B cell (primary cell): Measurements from ENCODE around the gene RSBN1L.

Experiments used
- EZH2 ChIP-seq: IDR thresholded peaks from 2 replicates; pipeline ENCODE4 v1.6.1; 2012; ENCODE audit warnings: borderline replicate concordance, low read depth, mild to moderate bottlenecking, moderate library complexity, low read length; ENCODE audit not compliant: insufficient read depth, poor library complexity, severe bottlenecking
- TF ChIP-seq, protein P1 (sequence below): fragments of 200-600 bp; IDR thresholded peaks from one replicate; pipeline ENCODE4 v1.8.0; 2022; ENCODE audit warnings: antibody characterized with exemption, mild to moderate bottlenecking

DNA sequence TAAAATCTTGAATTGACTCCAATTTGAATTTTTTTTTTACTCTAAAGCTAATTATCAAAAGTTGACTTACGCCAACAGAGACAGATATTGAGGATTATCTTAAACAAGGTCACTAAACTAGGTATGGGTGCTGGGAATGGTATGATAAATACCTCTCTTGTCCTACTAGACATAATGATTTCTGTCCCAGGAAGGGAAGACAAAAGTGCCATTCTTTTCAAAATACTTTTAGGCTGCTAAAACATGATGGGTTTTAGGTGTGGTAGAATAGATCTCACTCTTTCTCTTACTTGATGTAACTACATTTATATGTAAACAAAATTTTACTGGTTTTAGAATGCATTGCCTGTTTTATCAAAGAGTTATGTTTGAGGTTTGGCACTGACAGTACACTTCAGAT lies 86.9 kb downstream of the RSBN1L start:
- TF ChIP-seq, protein P1, sequence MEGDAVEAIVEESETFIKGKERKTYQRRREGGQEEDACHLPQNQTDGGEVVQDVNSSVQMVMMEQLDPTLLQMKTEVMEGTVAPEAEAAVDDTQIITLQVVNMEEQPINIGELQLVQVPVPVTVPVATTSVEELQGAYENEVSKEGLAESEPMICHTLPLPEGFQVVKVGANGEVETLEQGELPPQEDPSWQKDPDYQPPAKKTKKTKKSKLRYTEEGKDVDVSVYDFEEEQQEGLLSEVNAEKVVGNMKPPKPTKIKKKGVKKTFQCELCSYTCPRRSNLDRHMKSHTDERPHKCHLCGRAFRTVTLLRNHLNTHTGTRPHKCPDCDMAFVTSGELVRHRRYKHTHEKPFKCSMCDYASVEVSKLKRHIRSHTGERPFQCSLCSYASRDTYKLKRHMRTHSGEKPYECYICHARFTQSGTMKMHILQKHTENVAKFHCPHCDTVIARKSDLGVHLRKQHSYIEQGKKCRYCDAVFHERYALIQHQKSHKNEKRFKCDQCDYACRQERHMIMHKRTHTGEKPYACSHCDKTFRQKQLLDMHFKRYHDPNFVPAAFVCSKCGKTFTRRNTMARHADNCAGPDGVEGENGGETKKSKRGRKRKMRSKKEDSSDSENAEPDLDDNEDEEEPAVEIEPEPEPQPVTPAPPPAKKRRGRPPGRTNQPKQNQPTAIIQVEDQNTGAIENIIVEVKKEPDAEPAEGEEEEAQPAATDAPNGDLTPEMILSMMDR, result no peak
- no peak for TF ChIP-seq EZH2
